Left ventricle myocardium superior (tissue), 1 donor: ENCODE data around the gene LAMA5. TPM values are rescaled to one million over a fixed set of nuclear protein-coding genes. Genes with fewer than 3 reads are reported as not detected.

ENCODE experiments used
- ATAC-seq: fragments of 200-7000 bp; cut with Tn5 transposase; one replicate; pipeline ENCODE4 v1.9.1; 2020; ENCODE audit warnings: mild to moderate bottlenecking, moderate library complexity
- DNase-seq: peaks from one replicate; pipeline ENCODE4 v3.0.0-alpha.2; 2020
- intact Hi-C: fragments of 100-400 bp; cut with micrococcal nuclease; formaldehyde crosslinking; loops from one replicate; pipeline ENCODE4 v1.11.0; 2022
- total RNA-seq: library from RNA; stranded (reverse); fragmentation: NEBNext Ultra II Directional; extraction: Animal tissue kit (Norgen Biotek cat#: 25700); gene quantifications from one replicate; pipeline ENCODE4 v1.2.1, GENCODE V29; 2021
- donor health status: DM: no; HTN: yes; CAD: no; lungs with severe emphysema.

Gene LAMA5
- total RNA-seq, 1 donor from 2014 or later = 110 TPM

DNA sequence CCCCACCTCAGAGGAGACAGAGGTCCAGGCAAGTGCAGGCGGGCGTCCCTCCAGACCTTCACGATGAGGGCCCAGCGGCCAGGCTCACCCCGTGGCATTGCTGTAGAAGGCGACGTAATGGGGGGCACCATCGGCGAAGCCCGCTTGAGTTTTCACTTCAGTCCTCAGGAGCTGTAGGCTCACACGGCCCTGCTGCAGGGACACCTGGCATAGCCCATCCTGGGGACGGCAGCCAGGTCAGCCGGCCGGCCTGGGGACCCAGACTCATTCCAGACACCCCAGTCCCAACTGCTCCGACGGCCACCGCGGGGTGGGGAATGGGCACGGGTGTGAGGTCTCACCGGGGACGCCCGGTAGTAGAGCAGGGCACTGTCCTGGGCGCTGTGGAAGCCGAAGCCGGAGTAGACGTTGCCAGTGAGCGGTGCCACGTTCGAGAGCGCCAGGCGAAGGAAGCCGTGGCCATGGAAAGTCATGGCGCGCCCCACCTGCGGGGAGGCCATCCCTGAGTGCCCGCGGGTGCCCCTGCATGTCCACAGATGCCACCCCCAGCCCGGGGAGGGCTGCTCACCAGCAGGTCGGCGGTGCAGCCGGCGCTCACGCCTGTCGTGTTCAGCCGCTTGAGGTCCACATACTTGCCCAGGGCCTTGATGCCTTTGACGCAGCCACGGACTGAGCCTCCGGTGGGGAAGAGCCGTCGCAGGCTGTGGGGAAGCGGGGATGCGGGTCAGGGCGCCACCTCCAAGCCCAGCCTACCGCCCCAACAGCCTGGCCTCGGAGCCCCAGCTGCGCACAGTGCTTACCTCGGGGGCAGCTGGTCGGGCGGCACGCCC, 55.1 kb downstream of the LAMA5 start:
- DNase-seq (no peak), ATAC-seq (no peak)
- intact Hi-C loops = no loop called here

DNA sequence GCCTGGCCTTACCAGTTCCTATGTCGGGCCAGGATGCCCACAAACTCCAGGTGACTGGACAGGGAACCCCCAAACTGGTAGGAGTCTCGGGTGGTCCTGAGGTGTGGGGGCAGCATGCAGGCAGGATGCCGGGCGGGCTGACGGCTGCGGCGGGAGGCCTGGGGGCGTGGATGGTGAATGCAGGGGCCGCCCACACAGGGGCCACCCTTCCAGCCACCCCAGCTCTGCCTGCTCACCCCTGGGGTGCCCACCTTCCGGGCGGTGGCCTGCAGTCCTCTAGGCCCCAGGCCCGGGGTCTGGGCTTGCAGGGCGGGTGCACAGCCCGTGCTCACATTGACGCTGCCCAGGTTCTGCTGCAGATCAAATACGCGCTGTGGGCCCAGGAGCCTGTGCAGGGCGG, 56.0 kb downstream of the LAMA5 start:
- ATAC-seq (no peak), DNase-seq (no peak)
- intact Hi-C loops = no loop called here

GRCh38 chr20:62310757-62311121, 56.4 kb downstream of the LAMA5 start:
- ATAC-seq = no peak
- DNase-seq = no peak
- intact Hi-C loops = no loop called here

GRCh38 chr20:62309947-62310756, 57.0 kb downstream of the LAMA5 start:
- intact Hi-C loops = no loop called here

DNA sequence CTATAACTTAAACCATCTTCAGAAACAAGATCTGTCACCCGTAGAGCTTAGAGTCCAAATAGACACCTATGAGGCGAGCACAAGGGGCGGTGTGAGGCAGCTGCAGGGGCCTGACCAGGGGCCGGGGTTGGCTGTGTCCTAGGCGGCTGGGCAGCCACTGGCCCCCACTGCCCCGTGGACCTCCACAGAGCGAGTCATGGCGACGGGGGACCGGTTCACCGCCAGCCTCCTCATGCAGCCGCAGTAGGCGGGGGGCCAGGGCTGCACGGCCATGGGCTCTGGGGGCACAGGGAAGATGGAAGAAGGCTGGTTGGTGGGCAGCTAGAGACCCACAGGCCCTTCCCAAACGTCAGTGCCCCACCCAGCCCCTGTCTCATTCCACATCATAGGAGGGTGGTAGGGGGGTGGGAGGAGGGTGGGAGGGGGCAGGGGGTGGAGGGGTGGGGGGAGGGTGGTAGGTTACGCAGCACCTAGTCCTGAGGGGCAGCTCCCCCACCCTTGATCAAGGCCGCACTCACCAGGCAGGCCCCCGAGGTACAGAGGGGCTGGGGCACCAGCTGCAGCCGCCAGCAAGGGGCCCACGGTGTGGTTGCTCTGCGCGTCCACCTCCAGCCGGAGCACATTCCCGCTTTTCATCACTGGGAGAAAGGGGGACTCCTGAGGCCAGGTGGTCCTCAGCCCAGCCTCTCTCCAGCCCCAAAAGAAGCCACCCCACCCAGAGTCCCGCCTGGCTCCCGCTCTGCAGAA, 57.7 kb downstream of the LAMA5 start:
- intact Hi-C loops = no loop called here
- ATAC-seq (no peak), DNase-seq (no peak)

More at GRCh38 chr20:62309947-62310756, 57.0 kb downstream of the LAMA5 start:
- DNase-seq (no peak), ATAC-seq (no peak)

DNA sequence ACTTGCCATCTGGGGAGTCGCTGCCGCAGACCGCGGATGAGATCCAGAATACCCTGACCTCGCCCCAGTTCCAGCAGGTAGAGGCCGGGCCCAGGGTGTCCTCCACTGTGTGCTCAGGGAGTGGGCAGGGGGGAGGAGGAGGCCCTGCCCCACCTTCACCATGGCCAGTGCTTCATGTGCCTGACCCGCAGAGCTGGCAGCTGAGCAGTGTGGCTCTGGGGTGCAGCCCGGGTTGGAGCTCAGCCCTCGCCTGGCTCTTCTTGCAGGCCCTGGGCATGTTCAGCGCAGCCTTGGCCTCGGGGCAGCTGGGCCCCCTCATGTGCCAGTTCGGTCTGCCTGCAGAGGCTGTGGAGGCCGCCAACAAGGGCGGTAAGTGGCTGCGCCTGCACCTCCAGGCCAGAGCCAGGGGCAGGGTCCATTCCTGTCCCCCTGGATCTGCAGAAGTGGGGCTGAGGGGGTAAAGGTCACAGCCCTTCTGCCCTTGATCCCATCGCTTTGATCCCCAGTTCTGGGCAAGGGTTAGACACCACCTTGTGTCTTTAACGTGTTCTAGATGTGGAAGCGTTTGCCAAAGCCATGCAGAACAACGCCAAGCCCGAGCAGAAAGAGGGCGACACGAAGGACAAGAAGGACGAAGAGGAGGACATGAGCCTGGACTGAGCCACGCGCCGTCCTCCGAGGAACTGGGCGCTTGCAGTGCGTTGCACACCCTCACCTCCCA, 58.9 kb downstream of the LAMA5 start:
- ATAC-seq = no peak
- no peak for DNase-seq
- intact Hi-C loops = no loop called here

DNA sequence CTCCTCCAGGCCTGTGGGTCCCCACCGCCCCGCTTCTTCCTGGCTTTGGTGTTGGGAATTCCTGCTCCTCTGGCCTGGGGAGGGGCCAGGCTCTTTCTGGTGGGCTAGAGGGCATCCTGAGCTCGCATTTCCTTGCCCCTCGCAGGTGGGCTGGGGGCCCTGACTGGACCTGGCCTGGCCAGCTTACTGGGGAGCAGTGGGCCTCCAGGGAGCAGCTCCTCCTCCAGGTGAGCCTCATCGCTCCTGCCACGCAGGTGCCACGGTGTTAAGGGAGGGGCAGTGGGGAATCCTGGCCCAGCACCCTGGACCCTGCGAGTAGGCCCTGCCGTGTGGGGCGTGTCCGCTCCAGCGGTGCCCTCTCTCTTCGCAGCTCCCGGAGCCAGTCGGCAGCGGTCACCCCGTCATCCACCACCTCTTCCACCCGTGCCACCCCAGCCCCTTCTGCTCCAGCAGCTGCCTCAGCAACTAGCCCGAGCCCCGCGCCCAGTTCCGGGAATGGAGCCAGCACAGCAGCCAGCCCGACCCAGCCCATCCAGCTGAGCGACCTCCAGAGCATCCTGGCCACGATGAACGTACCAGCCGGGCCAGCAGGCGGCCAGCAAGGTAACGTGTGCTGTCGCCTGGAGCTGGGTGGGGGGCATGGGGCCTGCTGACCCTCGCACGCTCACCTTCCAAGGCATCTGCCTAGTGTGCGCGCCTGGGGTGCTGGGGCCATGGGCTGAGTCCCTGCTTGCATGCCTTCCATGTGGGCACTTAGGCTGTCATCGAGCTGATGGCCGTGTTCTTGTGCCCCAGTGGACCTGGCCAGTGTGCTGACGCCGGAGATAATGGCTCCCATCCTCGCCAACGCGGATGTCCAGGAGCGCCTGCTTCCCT, 59.6 kb downstream of the LAMA5 start:
- DNase-seq = no peak
- ATAC-seq = no peak
- intact Hi-C loops = no loop called here

- no peak for ATAC-seq
- intact Hi-C loops = no loop called here
- DNase-seq = no peak
These were observed 60.5 kb downstream of the LAMA5 start for GRCh38 chr20:62306414-62307187.

DNA sequence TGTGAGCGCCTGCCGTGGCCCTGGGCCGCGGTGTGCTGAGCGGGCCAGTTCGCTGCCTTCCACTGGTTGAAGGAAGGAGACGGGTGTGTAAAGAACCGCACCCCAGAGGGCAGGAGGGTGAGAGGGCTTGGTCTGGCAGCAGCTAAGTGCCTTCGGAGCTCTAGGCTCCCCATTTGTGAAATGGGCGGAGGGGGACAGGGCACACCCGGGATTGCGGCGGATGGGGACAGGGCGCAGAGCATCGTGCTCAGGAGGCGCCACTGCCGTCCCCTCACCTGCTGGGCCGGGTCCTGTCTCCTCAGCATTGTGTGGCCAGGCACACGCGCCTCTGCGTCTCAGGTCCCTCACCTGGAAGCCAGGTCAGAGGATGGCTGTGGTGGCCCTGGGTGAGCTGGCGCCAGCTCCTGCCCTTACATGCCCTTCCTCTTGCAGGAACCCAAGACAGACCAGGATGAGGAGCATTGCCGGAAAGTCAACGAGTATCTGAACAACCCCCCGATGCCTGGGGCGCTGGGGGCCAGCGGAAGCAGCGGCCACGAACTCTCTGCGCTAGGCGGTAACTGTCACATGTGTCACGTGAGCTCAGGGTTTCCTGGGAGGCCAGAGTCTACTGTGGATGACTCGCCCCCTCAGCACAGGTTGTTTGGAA, 61.2 kb downstream of the LAMA5 start:
- ATAC-seq = no peak
- DNase-seq = no peak
- intact Hi-C loops = no loop called here

- intact Hi-C loops = no loop called here
- DNase-seq (no peak), ATAC-seq (no peak)
These were observed 61.9 kb downstream of the LAMA5 start for GRCh38 chr20:62305149-62305764.

DNA sequence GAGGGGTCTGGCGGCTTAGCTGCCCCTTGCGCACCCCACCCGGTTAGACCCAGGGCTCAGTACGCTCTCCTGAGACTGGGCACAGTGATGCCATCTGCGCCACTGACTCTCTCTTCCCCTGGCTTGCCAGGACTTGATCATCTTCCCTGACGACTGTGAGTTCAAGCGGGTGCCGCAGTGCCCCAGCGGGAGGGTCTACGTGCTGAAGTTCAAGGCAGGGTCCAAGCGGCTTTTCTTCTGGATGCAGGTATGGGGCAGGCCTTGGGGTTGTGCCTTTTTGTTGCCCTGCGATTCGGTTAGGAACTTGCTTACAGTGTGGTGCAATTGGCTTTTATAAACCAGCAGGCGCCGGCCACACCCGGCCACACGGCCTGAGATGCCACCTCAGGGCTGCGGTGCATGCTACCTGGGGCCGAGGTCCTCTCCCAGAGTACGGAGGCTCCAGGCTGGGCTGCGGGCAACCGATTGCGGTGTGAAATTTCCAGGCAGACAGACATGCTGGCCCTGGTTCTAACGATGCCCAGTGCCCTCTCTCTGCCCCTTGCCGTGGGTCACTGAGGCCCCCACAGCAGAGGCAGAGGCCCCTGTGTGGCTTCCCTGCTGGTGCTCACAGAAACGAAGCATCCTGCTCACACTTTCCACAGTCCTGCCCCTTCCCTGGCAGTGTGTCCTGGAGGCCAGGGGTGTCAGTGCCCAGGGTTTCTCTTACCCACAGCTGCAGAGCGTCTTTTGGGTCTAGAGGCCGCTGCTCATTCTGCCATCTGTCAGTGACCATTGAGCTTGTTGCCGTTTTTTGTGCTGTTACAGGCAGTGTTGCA, 62.6 kb downstream of the LAMA5 start:
- intact Hi-C loops = loop anchor here (5.0 kb wide), 1 partner anchor 78 kb away; no protein-coding TSS in a partner anchor
- ATAC-seq = no peak

DNA sequence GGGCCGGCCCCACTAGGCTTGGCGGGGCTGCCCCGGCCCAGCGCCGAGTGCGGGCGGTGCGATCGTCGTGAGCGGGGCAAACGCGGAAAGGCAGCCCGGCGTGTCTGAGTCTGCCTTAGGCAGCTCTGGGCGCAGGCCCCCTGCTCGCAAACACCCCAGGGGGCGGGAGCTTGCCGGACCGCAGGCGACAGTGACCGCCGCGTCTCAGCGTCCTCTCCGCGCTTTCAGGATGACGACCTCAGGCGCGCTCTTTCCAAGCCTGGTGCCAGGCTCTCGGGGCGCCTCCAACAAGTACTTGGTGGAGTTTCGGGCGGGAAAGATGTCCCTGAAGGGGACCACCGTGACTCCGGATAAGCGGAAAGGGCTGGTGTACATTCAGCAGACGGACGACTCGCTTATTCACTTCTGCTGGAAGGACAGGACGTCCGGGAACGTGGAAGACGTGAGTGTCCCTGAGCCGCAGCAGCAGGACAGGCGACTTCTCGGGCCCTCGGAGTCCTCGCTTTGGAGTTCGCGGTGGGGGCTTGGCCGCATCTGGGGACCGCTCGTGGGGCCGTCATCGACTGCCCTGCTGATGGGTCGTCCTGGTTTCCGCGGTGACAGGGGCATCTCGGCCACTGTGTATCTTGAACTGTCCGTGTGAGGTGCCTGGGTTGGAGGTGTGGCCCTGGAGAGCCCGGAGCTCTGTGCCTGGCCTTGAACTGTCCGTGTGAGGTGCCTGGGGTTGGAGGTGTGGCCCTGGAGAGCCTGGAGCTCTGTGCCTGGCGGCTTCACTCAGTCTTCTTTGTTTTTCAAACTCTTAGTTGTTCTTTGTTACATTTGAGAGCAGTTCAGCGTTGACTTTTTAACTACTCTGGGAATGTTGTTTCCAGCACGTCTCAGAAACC, 63.5 kb downstream of the LAMA5 start:
- peak; percentile 52 for DNase-seq
- ATAC-seq = no peak
- intact Hi-C loops = loop anchor here (5.0 kb wide), 1 partner anchor 79 kb away; no protein-coding TSS in a partner anchor

More for the DNA sequence above, 62.6 kb downstream of the LAMA5 start:
- DNase-seq = no peak

GRCh38 chr20:62303062-62303339, 64.1 kb downstream of the LAMA5 start:
- no peak for ATAC-seq
- intact Hi-C loops = loop anchor here (5.0 kb wide), 1 partner anchor 79 kb away; no protein-coding TSS in a partner anchor
- DNase-seq = no peak

DNA sequence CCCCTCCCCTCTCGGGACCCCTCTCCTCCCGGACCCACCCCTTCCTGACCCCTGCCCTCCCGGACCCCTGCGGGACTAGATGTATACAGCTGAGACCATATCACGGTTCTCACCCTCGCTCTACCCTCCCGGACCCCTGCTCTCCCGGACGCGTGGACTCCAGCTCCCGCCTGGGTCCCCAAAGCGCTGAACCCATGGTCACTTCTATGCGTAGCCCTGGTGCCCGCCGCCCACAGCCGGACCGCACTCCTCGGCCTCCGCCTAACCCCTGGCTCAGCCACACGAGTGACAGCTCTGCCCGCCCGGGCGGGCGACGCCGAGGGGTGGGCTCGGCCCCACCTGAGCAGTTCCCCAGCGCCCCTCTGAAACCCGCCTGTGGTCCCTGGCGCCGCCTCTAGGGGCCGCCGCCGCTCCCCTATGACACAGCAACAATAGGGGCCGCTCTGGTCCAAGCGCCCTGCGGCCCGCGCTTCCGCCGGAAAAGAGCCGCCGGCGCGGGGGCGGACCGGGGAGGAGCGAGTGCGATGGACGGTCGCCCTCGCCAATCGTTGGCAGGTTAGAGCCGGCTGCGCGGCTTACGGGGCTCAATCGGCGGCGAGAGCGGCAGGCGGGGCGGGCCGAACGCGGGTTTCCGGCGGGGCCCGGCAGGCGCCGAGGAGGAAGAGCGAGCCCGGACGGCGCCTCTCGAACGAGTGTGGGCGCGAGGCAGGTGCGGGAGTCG, 64.6 kb downstream of the LAMA5 start, which contains the start of gene ADRM1:
TSS of gene ADRM1 (plus strand) at position 657 of the 721 bp plus-strand sequence. CDS start 572 bp downstream, outside the sequence.
- ATAC-seq = peak; percentile 93
- DNase-seq = peak; percentile 98
- intact Hi-C loops = loop anchor here (5.0 kb wide), 1 partner anchor 80 kb away; no protein-coding TSS in a partner anchor
